ENCODE results near the gene TXNDC12.

TXNDC12 gene

DNA sequence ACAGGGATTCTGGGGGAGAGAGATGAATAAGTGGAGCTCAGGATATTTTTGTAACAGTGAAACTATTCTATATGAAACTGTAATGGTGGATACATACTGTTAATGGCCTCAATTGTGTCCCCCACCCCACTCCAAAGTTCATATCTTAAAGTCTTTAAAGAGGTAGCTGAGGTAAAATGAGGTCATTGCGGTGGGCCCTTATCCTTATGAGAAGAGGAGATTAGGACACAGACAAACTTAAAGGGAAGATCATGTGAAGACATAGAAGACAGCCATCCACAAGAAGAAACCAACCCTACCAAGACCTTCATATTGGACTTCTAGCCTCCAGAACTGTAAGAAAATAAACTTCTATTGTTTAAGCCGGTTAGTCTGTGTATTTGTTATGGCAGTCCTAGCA, 9.8 kb downstream of the TXNDC12 start:
- Histone ChIP-seq H3K36me3 (ENCODE audit: low read length) (no peaks in the 10 kb centered on the region; the same call in 1 of the 2 replicates), H3K9me3 (ENCODE audit: insufficient read depth, low read length) (no peaks in the 10 kb centered on the region), H3K27me3 (ENCODE audit: low read length) (no peaks in the 10 kb centered on the region), H3K4me2 (ENCODE audit: low read depth, low read length, poor library complexity, severe bottlenecking) (no peak overlapping the region), H3K79me2 (ENCODE audit: insufficient read depth, low read length) (peaks cover 62% of the 10 kb centered on the region), H4K20me1 (ENCODE audit: low read depth, low read length) (no peaks in the 10 kb centered on the region), H3K27ac (ENCODE audit: low read depth, low read length) (no peak overlapping the region), H3K9ac (ENCODE audit: low read length) (no peak overlapping the region), H3K9me2 (replicated peaks; ENCODE audit: insufficient read depth, low read length) (no peaks in the 10 kb centered on the region), H2AFZ (ENCODE audit: low read depth, low read length, severe bottlenecking) (no peak overlapping the region), H3F3A (ENCODE audit: insufficient read depth) (0 out of 2 replicates have a peak, but pooled peaks cover 4% of the 10 kb centered on the region), H3K4me3 (ENCODE audit: insufficient read depth, low read length, poor library complexity, severe bottlenecking) (no peak overlapping the region)
- no peak for TF ChIP-seq EZH2phosphoT487 (conservative IDR thresholded peaks at IDR 0.05; ENCODE audit: low read length)
- TF ChIP-seq CTCF (IDR thresholded peaks at IDR 0.05; ENCODE audit: insufficient read depth, low read length, poor library complexity, severe bottlenecking): no peak

DNA sequence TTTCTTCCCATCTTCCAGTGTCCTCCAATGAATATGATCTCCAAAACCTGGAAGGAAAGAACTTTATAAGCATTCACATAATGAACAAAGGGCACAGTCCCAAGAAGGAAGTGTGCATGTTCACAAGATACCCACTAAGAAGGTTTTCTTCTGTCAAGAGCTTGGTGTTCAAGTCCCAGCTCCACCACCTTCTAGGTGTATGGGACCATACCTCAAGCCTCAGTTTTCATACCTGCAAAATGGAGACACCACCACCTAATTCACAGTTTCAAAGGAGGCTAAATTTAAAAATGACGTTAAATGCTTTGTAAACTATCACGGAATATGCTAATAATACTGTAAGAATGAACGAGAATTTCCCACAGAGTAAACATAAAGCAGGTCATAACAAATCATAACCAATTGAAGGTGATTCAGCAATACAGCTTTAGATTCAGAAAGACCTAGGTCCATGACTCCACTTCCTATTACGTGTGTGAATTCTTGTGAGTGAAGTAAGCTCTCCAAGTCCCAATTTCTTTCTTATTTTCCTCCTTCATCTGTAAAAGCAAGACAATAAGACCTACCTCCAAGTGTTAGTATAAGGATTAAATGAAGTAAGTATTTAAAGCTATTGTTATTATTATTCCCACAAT, 13.3 kb downstream of the TXNDC12 start:
- no peak overlapping the region for H3K27ac ChIP-seq (ENCODE audit: low read depth, low read length)
- H3K36me3 ChIP-seq (ENCODE audit: low read length): no peaks in the 10 kb centered on the region
- H3K4me3 ChIP-seq (ENCODE audit: insufficient read depth, low read length, poor library complexity, severe bottlenecking): no peak overlapping the region
- TF ChIP-seq CTCF (IDR thresholded peaks at IDR 0.05; ENCODE audit: insufficient read depth, low read length, poor library complexity, severe bottlenecking): no peak
- no peak for TF ChIP-seq EZH2phosphoT487 (conservative IDR thresholded peaks at IDR 0.05; ENCODE audit: low read length)
- no peak overlapping the region for H3K4me2 ChIP-seq (ENCODE audit: low read depth, low read length, poor library complexity, severe bottlenecking)
- no peak overlapping the region for H3K9ac ChIP-seq (ENCODE audit: low read length)
- H4K20me1 ChIP-seq (ENCODE audit: low read depth, low read length): no peaks in the 10 kb centered on the region
- no peaks in the 10 kb centered on the region for H3K9me2 ChIP-seq (replicated peaks; ENCODE audit: insufficient read depth, low read length)
- no peak overlapping the region for H2AFZ ChIP-seq (ENCODE audit: low read depth, low read length, severe bottlenecking)
- H3F3A ChIP-seq (ENCODE audit: insufficient read depth): 0 out of 2 replicates have a peak, but pooled peaks cover 2% of the 10 kb centered on the region
- H3K79me2 ChIP-seq (ENCODE audit: insufficient read depth, low read length): peaks cover 33% of the 10 kb centered on the region
- no peaks in the 10 kb centered on the region for H3K9me3 ChIP-seq (ENCODE audit: insufficient read depth, low read length)
- H3K27me3 ChIP-seq (ENCODE audit: low read length): no peaks in the 10 kb centered on the region

DNA sequence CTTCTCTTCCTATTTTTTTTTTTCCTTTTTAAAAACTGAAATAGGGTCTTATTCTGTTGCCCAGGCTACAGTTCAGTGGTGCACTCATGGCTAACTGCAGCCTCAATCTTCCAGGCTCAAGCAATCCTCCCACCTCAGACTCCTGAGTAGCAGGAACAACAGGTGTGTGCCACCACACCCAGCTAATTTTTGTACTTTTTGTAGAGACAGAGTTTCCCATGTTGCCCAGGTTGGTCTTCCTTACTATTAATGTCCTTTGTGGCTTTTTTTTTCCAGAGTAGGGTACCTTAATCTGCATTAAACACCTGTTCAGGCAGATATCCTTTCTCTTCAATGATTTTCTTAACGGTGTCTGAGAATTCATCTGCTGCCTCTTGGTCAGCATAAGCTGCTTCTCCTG, 17.1 kb downstream of the TXNDC12 start:
- Histone ChIP-seq H3K79me2 (ENCODE audit: insufficient read depth, low read length) (peaks cover 10% of the 10 kb centered on the region), H3F3A (ENCODE audit: insufficient read depth) (peaks cover 16% of the 10 kb centered on the region), H3K27ac (ENCODE audit: low read depth, low read length) (no peak overlapping the region), H3K9me3 (ENCODE audit: insufficient read depth, low read length) (no peaks in the 10 kb centered on the region), H3K27me3 (ENCODE audit: low read length) (no peaks in the 10 kb centered on the region), H2AFZ (ENCODE audit: low read depth, low read length, severe bottlenecking) (no peak overlapping the region), H3K4me3 (ENCODE audit: insufficient read depth, low read length, poor library complexity, severe bottlenecking) (no peak overlapping the region), H3K9me2 (replicated peaks; ENCODE audit: insufficient read depth, low read length) (no peaks in the 10 kb centered on the region), H3K36me3 (ENCODE audit: low read length) (no peaks in the 10 kb centered on the region), H3K9ac (ENCODE audit: low read length) (no peak overlapping the region), H3K4me2 (ENCODE audit: low read depth, low read length, poor library complexity, severe bottlenecking) (no peak overlapping the region), H4K20me1 (ENCODE audit: low read depth, low read length) (no peaks in the 10 kb centered on the region)
- TF ChIP-seq CTCF (IDR thresholded peaks at IDR 0.05; ENCODE audit: insufficient read depth, low read length, poor library complexity, severe bottlenecking) (no peak), EZH2phosphoT487 (conservative IDR thresholded peaks at IDR 0.05; ENCODE audit: low read length) (no peak)
